ENCODE data around the gene SNX8. TPM values are rescaled to one million over a fixed set of nuclear protein-coding genes. Genes with fewer than 3 reads are reported as not detected.

SNX8 gene
- total and polyA plus RNA-seq, 2 of the 8 experiments (the other 6 are each of a cell fraction or from before 2014, with no cell fraction given) = 46.2 to 70.8 TPM

DNA sequence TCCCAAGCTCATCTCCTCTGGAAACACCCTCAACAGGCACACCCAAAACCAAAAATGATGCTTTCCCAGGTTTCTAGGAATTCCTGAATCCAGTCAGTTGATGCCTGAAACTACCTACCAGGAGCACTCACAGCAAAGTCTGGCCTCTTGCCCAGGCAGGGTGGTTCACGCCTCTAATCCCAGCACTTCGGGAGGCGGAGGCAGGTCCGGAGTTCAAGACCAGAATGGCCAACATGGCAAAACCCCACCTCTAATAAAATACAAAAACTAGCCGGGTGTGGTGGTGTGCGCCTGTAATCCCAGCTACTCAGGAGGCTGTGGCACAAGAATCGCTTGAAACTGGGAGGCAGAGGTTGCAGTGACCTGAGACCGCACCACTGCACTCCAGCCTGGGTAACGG, 83.4 kb downstream of the SNX8 start:
- no peak overlapping the region for H4K91ac ChIP-seq (replicated peaks; ENCODE audit: insufficient read length, low read length)
- ChIA-PET POLR2A (ENCODE audit: partially characterized antibody) (interaction anchor here (0.9 to 4.5 kb wide), 5 partner anchors 8 to 149 kb away, joined by 3 to 36 read pairs (median 3); partner anchors contain the start of genes MRM2 and NUDT1), CTCF (ENCODE audit: partially characterized antibody) (interaction anchor here (0.6 to 1.7 kb wide), 3 partner anchors 17 to 77 kb away, joined by 3 to 7 read pairs (median 3); no protein-coding TSS in a partner anchor)
- 97% methylated on average over 9 of the region's 9 CpGs; no CpG with 5 or more reads in 1 of the 2 experiments for WGBS, 2 experiments (ENCODE audit: extremely low coverage in 1 of 2, insufficient coverage in 1 of 2, insufficient read length in 1 of 2, insufficient replicate concordance in 2 of 2, low coverage in 1 of 2, low lambda C conversion rate in 2 of 2, missing lambda C conversion rate in 1 of 2)
- H3K27ac ChIP-seq (ENCODE audit: low read depth, low read length) = no peak overlapping the region
- no peak overlapping the region for H3K23ac ChIP-seq (ENCODE audit: insufficient read length)
- H3K23me2 ChIP-seq (ENCODE audit: low read depth, low read length) = peaks cover 8% of the 10 kb centered on the region; the same call in 1 of the 2 replicates
- FAIRE-seq (no peak), DNase-seq (ENCODE audit: low read depth in 1 of 2, low spot score in 2 of 2) (no peak)
- peaks cover 8 to 36% (median 25%) of the 10 kb centered on the region in 4 experiments; a peak in 7 of 8 replicates for H3K36me3 ChIP-seq (ENCODE audit: control insufficient read depth in 2 of 4, insufficient read depth in 4 of 4, low read length in 3 of 4)
- no peak overlapping the region for H2AK5ac ChIP-seq (ENCODE audit: low read depth, low read length)
- no peak overlapping the region for H4K5ac ChIP-seq (ENCODE audit: insufficient read length, low read depth, low read length)
- peaks cover 0 to 2% (median 0%) of the 10 kb centered on the region in 4 experiments; a peak in 1 of 7 replicates for H3K4me1 ChIP-seq (replicated peaks in 1 of 4; ENCODE audit: control insufficient read depth in 3 of 4, insufficient read depth in 4 of 4, low read length in 3 of 4)
- H3K4ac ChIP-seq (replicated peaks; ENCODE audit: insufficient read length, low read depth, low read length) = no peak overlapping the region
- H4K8ac ChIP-seq (ENCODE audit: extremely low read depth, insufficient read depth, low read length) = no peak overlapping the region
- no peak overlapping the region for H3K14ac ChIP-seq (ENCODE audit: insufficient read length)
- H3K9me3 ChIP-seq (ENCODE audit: insufficient read depth in 2 of 2, low read depth in 1 of 2, low read length in 1 of 2) = no peaks in the 10 kb centered on the region
- H2BK12ac ChIP-seq (ENCODE audit: low read depth, low read length) = no peak overlapping the region
- peaks cover 12% of the 10 kb centered on the region; the same call in 1 of the 2 replicates for H3K79me1 ChIP-seq (ENCODE audit: low read depth, low read length)
- no peak overlapping the region; a peak in 1 of 4 replicates for H3K4me2 ChIP-seq (ENCODE audit: insufficient read depth in 1 of 2, low read depth in 2 of 2, low read length in 2 of 2)
- no peak overlapping the region for H2BK5ac ChIP-seq (ENCODE audit: low read depth, low read length)
- H2BK20ac ChIP-seq (ENCODE audit: low read length) = no peak overlapping the region
- H3K4me3 ChIP-seq (ENCODE audit: extremely low read depth in 1 of 4, insufficient read depth in 2 of 4, low read depth in 3 of 4, low read length in 4 of 4) = no peak overlapping the region
- H2BK120ac ChIP-seq (replicated peaks; ENCODE audit: low read depth, low read length) = no peak overlapping the region
- peaks cover 8 to 47% of the 10 kb centered on the region in 2 experiments for H3K79me2 ChIP-seq (ENCODE audit: control insufficient read depth in 1 of 2, insufficient read depth in 2 of 2, low read length in 2 of 2)
- H3K56ac ChIP-seq (replicated peaks; ENCODE audit: insufficient read length, low read depth, low read length) = no peak overlapping the region
- peaks cover 3 to 12% of the 10 kb centered on the region in 2 experiments for H4K20me1 ChIP-seq (replicated peaks in 1 of 2; ENCODE audit: control insufficient read depth in 1 of 2, insufficient read depth in 2 of 2, low read length in 2 of 2)
- no peak overlapping the region for H3K9ac ChIP-seq (replicated peaks in 1 of 4; ENCODE audit: extremely low read depth in 1 of 4, low read depth in 3 of 4, low read length in 3 of 4)
- H3K18ac ChIP-seq (ENCODE audit: extremely low read depth, low read length) = no peak overlapping the region
- H2AFZ ChIP-seq (ENCODE audit: low read length) = no peak overlapping the region
- H3K27me3 ChIP-seq (replicated peaks in 1 of 4; ENCODE audit: control insufficient read depth in 3 of 4, extremely low read depth in 1 of 4, insufficient read depth in 3 of 4, low read length in 3 of 4) = no peaks in the 10 kb centered on the region
- H2BK15ac ChIP-seq (ENCODE audit: low read length) = no peak overlapping the region
- TF ChIP-seq JUND (IDR thresholded peaks at IDR 0.05; ENCODE audit: low read length) = no peak
- TF ChIP-seq CBX8 (IDR thresholded peaks at IDR 0.05; ENCODE audit: borderline replicate concordance, low read depth, low read length) = no peak
- TF ChIP-seq MAFK (IDR thresholded peaks at IDR 0.05; ENCODE audit: low read depth, low read length) = no peak
- no peak for TF ChIP-seq EZH2 (IDR thresholded peaks at IDR 0.05; ENCODE audit: low read depth, low read length, severe bottlenecking)
- TF ChIP-seq RNF2 (IDR thresholded peaks at IDR 0.05; ENCODE audit: borderline replicate concordance, low read depth, low read length, missing control alignments, poor library complexity, severe bottlenecking) = no peak
- TF ChIP-seq, protein P1, sequence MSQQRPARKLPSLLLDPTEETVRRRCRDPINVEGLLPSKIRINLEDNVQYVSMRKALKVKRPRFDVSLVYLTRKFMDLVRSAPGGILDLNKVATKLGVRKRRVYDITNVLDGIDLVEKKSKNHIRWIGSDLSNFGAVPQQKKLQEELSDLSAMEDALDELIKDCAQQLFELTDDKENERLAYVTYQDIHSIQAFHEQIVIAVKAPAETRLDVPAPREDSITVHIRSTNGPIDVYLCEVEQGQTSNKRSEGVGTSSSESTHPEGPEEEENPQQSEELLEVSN (IDR thresholded peaks at IDR 0.05) = no peak
- TF ChIP-seq TAF7 (optimal IDR thresholded peaks at IDR 0.05; ENCODE audit: borderline replicate concordance, low read depth, low read length) = no peak
- no peak for TF ChIP-seq YY1 (IDR thresholded peaks at IDR 0.05; ENCODE audit: low read depth, low read length)
- no peak for TF ChIP-seq SIRT6 (IDR thresholded peaks at IDR 0.05; ENCODE audit: low read length)
- TF ChIP-seq SIX5 (IDR thresholded peaks at IDR 0.05; ENCODE audit: low read depth, low read length) = no peak
- no peak for TF ChIP-seq BRCA1 (IDR thresholded peaks at IDR 0.05; ENCODE audit: low read depth, low read length)
- TF ChIP-seq RAD21 (IDR thresholded peaks at IDR 0.05 in 1 of 2, conservative IDR thresholded peaks at IDR 0.05 in 1 of 2; ENCODE audit: low read depth in 2 of 2, low read length in 2 of 2) = no peak
